ENCODE results near the gene DIAPH2.

DNA sequence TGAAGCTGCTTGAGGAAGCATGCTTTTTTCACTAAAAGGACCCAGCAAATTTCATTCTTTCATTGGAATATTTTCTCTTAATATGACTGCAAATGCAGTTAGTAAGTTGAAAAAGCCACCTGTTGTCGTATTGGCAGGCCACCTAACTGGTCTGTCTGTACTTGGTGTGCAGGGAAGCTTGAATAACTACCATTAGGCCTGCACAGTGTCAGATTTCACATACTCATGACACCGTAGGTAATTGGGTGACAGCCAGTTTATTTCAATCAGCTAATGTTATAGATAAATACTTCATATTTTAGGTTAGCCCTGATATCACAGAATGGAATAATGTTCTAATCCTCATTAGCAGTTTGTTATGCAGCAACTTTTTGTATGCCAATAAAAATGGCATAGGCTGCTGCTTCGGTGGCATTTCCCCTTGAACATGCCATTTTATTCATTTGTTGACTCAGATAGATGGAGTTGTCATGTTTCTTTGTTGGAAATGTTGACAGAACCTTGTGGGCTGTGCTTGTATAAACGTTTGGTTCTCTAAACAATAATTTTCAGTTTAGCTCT is 372.8 kb downstream of the DIAPH2 start:
- TF ChIP-seq, protein P1, sequence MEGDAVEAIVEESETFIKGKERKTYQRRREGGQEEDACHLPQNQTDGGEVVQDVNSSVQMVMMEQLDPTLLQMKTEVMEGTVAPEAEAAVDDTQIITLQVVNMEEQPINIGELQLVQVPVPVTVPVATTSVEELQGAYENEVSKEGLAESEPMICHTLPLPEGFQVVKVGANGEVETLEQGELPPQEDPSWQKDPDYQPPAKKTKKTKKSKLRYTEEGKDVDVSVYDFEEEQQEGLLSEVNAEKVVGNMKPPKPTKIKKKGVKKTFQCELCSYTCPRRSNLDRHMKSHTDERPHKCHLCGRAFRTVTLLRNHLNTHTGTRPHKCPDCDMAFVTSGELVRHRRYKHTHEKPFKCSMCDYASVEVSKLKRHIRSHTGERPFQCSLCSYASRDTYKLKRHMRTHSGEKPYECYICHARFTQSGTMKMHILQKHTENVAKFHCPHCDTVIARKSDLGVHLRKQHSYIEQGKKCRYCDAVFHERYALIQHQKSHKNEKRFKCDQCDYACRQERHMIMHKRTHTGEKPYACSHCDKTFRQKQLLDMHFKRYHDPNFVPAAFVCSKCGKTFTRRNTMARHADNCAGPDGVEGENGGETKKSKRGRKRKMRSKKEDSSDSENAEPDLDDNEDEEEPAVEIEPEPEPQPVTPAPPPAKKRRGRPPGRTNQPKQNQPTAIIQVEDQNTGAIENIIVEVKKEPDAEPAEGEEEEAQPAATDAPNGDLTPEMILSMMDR (IDR thresholded peaks at IDR 0.05; ENCODE audit: low read length), result no peak
- TF ChIP-seq EZH2 (optimal IDR thresholded peaks at IDR 0.05; ENCODE audit: low read depth, low read length), result no peak
- no peak for TF ChIP-seq EZH2phosphoT487 (IDR thresholded peaks at IDR 0.05; ENCODE audit: low read length)
